HepG2 (cell line): ENCODE measurements around the gene AGT. TPM values are rescaled to one million over a fixed set of nuclear protein-coding genes. Genes with fewer than 3 reads are reported as not detected.

ENCODE experiments used
- ATF7-NPFF ChIP-seq: sonication (generic); formaldehyde crosslinking; IDR thresholded peaks from 2 replicates; pipeline ENCODE4 v1.8.1; 2023; ENCODE audit warnings: mild to moderate bottlenecking, low read depth, missing genetic modification reagents, moderate library complexity
- CBX1 ChIP-seq: IDR thresholded peaks from one replicate; pipeline ENCODE4 v1.6.1; 2016; ENCODE audit warnings: antibody characterized with exemption, low read depth
- DDIT3 ChIP-seq: sonication (generic); formaldehyde crosslinking; IDR thresholded peaks from 2 replicates; pipeline ENCODE4 v1.4.0; 2020; ENCODE audit warnings: mild to moderate bottlenecking, missing genetic modification reagents
- ERF ChIP-seq: IDR thresholded peaks from 2 replicates; pipeline ENCODE4 v1.6.1; 2018; ENCODE audit warnings: missing biosample characterization, missing genetic modification reagents
- GATA4 ChIP-seq: sonication (generic); IDR thresholded peaks from 2 replicates; pipeline ENCODE4 v1.6.1; 2016; ENCODE audit warnings: antibody characterized with exemption, low read depth, borderline replicate concordance
- HIVEP1 ChIP-seq: sonication (generic); formaldehyde crosslinking; IDR thresholded peaks from 2 replicates; pipeline ENCODE4 v1.4.0; 2020; ENCODE audit warnings: mild to moderate bottlenecking, missing genetic modification reagents
- HMGXB4 ChIP-seq, 2 experiments: sonication (generic) in 1 of 2; formaldehyde crosslinking in 1 of 2; IDR thresholded peaks; 2 replicates each; pipeline versions ENCODE4 v1.4.0 to v1.6.1; 2018 to 2020; ENCODE audit warnings: missing genetic modification reagents in 2 of 2, borderline replicate concordance in 1 of 2, low read depth in 1 of 2, mild to moderate bottlenecking in 1 of 2, missing biosample characterization in 1 of 2
- HNF1B ChIP-seq: sonication (generic); formaldehyde crosslinking; IDR thresholded peaks from 2 replicates; pipeline ENCODE4 v1.5.1; 2020; ENCODE audit warnings: mild to moderate bottlenecking, moderate library complexity, missing genetic modification reagents
- NONO ChIP-seq, 2 experiments: fragments of 450-650 bp in 1 of 2; sonication (generic) in 1 of 2; formaldehyde crosslinking in 1 of 2; IDR thresholded peaks in 1 of 2; conservative IDR thresholded peaks in 1 of 2; 2 replicates each; pipeline versions ENCODE4 v1.6.1 to v1.8.0; 2017 to 2022; ENCODE audit warnings: mild to moderate bottlenecking in 1 of 2, missing genetic modification reagents in 1 of 2, moderate library complexity in 1 of 2
- NR2F2 ChIP-seq: IDR thresholded peaks from 2 replicates; pipeline ENCODE4 v1.6.1; 2012; ENCODE audit warnings: low read depth, inconsistent platforms, borderline replicate concordance
- PPARG ChIP-seq: conservative IDR thresholded peaks from 2 replicates; pipeline ENCODE4 v1.6.1; 2016; ENCODE audit warnings: missing biosample characterization, missing genetic modification reagents
- RARA ChIP-seq: IDR thresholded peaks from 2 replicates; pipeline ENCODE4 v1.6.1; 2016; ENCODE audit warnings: missing genetic modification reagents, missing compliant biosample characterization
- REPIN1 ChIP-seq: sonication (generic); formaldehyde crosslinking; IDR thresholded peaks from 2 replicates; pipeline ENCODE4 v1.8.0; 2022; ENCODE audit warnings: missing genetic modification reagents, low read depth, mild to moderate bottlenecking, borderline replicate concordance
- RXRB ChIP-seq: IDR thresholded peaks from 2 replicates; pipeline ENCODE4 v1.6.1; 2016; ENCODE audit warnings: borderline replicate concordance, missing genetic modification reagents, missing compliant biosample characterization
- TBX2 ChIP-seq: sonication (generic); formaldehyde crosslinking; IDR thresholded peaks from 2 replicates; pipeline ENCODE4 v1.5.0; 2020; ENCODE audit warnings: missing genetic modification reagents, mild to moderate bottlenecking, borderline replicate concordance
- TCF7 ChIP-seq: sonication (generic); IDR thresholded peaks from 2 replicates; pipeline ENCODE4 v1.6.1; 2016; ENCODE audit warnings: antibody characterized with exemption, low read depth
- THAP11 ChIP-seq: IDR thresholded peaks from 2 replicates; pipeline ENCODE4 v1.6.1; 2016; ENCODE audit warnings: missing biosample characterization, missing genetic modification reagents
- U2AF2 ChIP-seq: fragments of 200-400 bp; formaldehyde crosslinking; IDR thresholded peaks from 2 replicates; pipeline ENCODE4 v1.6.1; 2017; ENCODE audit warnings: low read depth, mild to moderate bottlenecking, low read length
- ZFP91 ChIP-seq: sonication (generic); formaldehyde crosslinking; IDR thresholded peaks from 2 replicates; pipeline ENCODE4 v1.9.0; 2022; ENCODE audit warnings: missing genetic modification reagents, mild to moderate bottlenecking, borderline replicate concordance
- ZNF263 ChIP-seq: sonication (generic); formaldehyde crosslinking; IDR thresholded peaks from 2 replicates; pipeline ENCODE4 v1.4.0; 2020; ENCODE audit warnings: missing genetic modification reagents
- ZNF34 ChIP-seq: sonication (generic); formaldehyde crosslinking; IDR thresholded peaks from 2 replicates; pipeline ENCODE4 v1.4.0; 2020; ENCODE audit warnings: mild to moderate bottlenecking, missing genetic modification reagents, borderline replicate concordance
- ZNF766 ChIP-seq: sonication (generic); formaldehyde crosslinking; IDR thresholded peaks from 2 replicates; pipeline ENCODE4 v1.5.0; 2020; ENCODE audit warnings: missing genetic modification reagents, borderline replicate concordance
- ZNF790 ChIP-seq: sonication (generic); formaldehyde crosslinking; IDR thresholded peaks from 2 replicates; pipeline ENCODE4 v1.8.0; 2022; ENCODE audit warnings: missing genetic modification reagents, mild to moderate bottlenecking, borderline replicate concordance
- polyA plus RNA-seq, 8 experiments: library from polyadenylated mRNA; depleted of rRNA in 3 of 8; stranded (reverse) in 7 of 8; unstranded in 1 of 8; fragments of >200 nt; fragmentation: Illumina TruSeq in 4 of 8; extraction: Trizol in 4 of 8; gene quantifications; 2 replicates each; pipeline versions ENCODE4 v1.2.1 to v1.2.3, GENCODE V29; 2011 to 2016; ENCODE audit warnings: low read depth in 4 of 8, missing spikeins in 1 of 8, mixed read lengths in 1 of 8; ENCODE audit not compliant: insufficient read depth in 1 of 8
- total RNA-seq, 5 experiments: library from RNA; depleted of rRNA; stranded (reverse); fragments of >200 nt; fragmentation: Illumina TruSeq; extraction: Trizol; gene quantifications; 2 replicates each; pipeline ENCODE4 v1.2.3, GENCODE V29; 2016; ENCODE audit warnings: low read depth in 1 of 5

AGT gene
- total and polyA plus RNA-seq, 2 of the 13 experiments (the other 11 are each of a cell fraction or from before 2014, with no cell fraction given) = 892 to 2,071 TPM

- peak; percentile 64; the same call in 1 of the 2 replicates for TF ChIP-seq GATA4
- no peak for TF ChIP-seq HIVEP1 (CRISPR knock-in tag)
- TF ChIP-seq ZNF766 = no peak
- no peak for TF ChIP-seq ZNF263
- TF ChIP-seq ERF (CRISPR knock-in tag) = peak; percentile 54; the same call in 1 of the 2 replicates
- 0 out of 2 replicates have a peak, but pooled peaks have one; percentile 22 for TF ChIP-seq HNF1B (CRISPR knock-in tag)
- no peak for TF ChIP-seq NONO (IDR thresholded peaks at IDR 0.05)
- TF ChIP-seq NONO (CRISPR knock-in tag; conservative IDR thresholded peaks at IDR 0.05) = 0 out of 2 replicates have a peak, but pooled peaks have one; percentile 18
- no peak for TF ChIP-seq U2AF2
- peak; percentile 69; the same call in 1 of the 2 replicates for TF ChIP-seq RXRB
- TF ChIP-seq REPIN1 = peak; percentile 55; the same call in 1 of the 2 replicates
- TF ChIP-seq THAP11 (CRISPR knock-in tag) = 0 out of 2 replicates have a peak, but pooled peaks have one; percentile 22
- no peak for TF ChIP-seq ATF7-NPFF (CRISPR knock-in tag)
- TF ChIP-seq ZNF790 (CRISPR knock-in tag) = no peak
- no peak for TF ChIP-seq CBX1
- TF ChIP-seq TBX2 = peak; percentile 89
- TF ChIP-seq RARA = peak; percentile 71
- peak; percentile 51 for TF ChIP-seq TCF7
- TF ChIP-seq HMGXB4 (CRISPR knock-in tag; IDR thresholded peaks at IDR 0.05; ENCODE audit: borderline replicate concordance in 1 of 2, low read depth in 1 of 2) = peak in 1 of 2 experiments; percentile 17; a peak in 1 of 4 replicates
- TF ChIP-seq PPARG (CRISPR knock-in tag) = 0 out of 2 replicates have a peak, but pooled peaks have one; percentile 50
- TF ChIP-seq ZNF34 (CRISPR knock-in tag) = no peak
- TF ChIP-seq ZFP91 (CRISPR knock-in tag) = no peak
- peak; percentile 77; the same call in 1 of the 2 replicates for TF ChIP-seq NR2F2
- TF ChIP-seq DDIT3 = 0 out of 2 replicates have a peak, but pooled peaks have one; percentile 27
Observed at GRCh38 chr1:230725256-230726012, 11.5 kb upstream of the AGT start (continued).
